Colon (tissue), 2 donors: ENCODE results near the gene NTNG2.
"Not testable (repeated sequence)": the region's sequence is repeated elsewhere in the genome, so short reads cannot be mapped to it uniquely, and the experiment has no call there.

Experiments
- FAIRE-seq: peaks from 2 replicates; lab custom pipeline; 2012; peaks lifted over from hg19 to GRCh38; lab: Jason Lieb, UNC
- donor health status: control.
- donor health status: control.

NTNG2 gene

DNA sequence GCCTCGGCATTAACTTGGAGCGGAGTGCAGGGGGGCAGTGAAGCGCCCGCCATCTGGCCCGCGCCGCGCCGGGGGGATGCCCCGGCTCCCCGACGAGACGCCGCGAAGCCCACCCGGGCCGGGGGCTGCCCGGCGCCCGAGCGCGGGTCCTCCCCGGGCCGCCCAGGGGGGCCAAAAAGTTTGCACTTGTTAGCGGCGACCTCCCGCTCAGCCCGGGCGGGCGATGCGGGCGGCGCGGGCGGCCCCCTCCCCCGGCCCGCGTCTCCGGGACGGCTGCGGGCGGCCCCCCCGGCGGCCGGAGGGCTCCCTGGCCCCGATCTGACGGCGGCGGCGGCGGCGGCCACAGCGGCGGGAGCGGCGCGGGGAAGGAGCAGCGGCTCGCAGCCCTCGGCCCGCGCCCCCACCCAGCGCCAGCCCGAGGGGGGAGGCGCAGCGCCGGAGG lies at the start of gene NTNG2:
TSS of gene NTNG2 (plus strand) at position 316 of the 442 bp plus-strand sequence. CDS start 4,774 bp downstream, outside the sequence.
- no peak for FAIRE-seq

GRCh38 chr9:132114102-132114707 lies 47.7 kb upstream of the NTNG2 start:
- FAIRE-seq, result no peak

DNA sequence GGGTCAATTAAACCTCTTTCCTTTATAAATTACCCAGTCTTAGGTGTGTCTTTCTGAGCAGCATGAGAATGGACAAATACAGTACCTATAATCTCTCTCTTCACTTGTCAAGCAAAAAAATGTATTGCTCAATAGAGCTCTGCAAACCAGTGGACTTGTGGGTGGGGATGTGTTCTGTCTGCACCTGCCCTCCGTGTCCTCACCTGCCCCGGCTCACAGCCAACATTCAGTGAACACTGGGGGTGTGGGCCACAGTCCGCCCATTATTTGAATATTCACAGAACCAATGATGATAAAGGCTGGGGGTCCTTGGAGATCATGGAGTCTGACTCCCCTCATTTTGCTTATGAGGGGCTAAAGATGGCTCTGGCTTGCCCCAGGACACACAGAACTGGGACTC lies 45.3 kb upstream of the NTNG2 start:
- no peak for FAIRE-seq

DNA sequence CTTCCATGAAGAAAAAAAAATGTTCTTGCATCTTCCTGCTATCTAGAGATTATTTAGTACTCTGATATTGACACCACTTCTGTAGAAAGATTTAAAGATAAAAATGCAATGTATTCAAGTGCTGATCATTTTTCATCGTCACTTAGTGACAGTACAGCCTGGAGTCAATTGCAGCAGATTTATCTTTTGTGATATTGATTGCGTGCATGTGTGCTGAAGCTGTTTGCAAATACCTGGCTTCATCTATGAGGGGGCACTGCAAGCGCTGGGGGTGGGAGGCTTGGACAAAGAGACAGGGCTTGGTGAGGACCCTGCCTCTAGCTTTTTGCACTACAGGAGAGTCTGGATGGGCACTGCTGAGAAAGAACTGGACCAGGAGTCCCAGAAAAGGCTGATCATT lies 44.2 kb upstream of the NTNG2 start:
- FAIRE-seq, result no peak

- FAIRE-seq, result no peak
Measured at GRCh38 chr9:132121021-132121420, 40.8 kb upstream of the NTNG2 start.

DNA sequence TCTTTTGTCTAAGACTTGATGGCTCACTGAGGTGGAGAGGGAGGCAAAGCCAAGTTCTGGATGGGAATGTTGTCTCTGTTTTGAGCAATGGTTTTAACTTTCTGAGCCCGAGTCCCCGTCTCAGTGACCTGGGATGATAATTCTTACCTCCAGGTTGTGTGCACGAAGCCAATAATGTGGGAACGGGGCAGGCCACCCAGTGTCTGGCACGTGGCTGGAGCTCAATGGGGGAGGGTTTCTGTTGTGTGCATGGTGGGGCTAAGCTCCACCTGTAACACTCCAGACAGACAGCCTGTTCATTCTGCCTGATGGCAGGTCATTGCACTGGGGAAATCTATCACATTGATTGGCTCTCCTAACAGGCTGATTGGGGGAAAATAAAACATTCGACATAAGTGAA lies 37.1 kb upstream of the NTNG2 start:
- FAIRE-seq, result no peak

GRCh38 chr9:132125361-132125760 lies 36.5 kb upstream of the NTNG2 start:
- FAIRE-seq, result no peak

- no peak for FAIRE-seq
Measured at GRCh38 chr9:132125944-132126679, 35.7 kb upstream of the NTNG2 start.

DNA sequence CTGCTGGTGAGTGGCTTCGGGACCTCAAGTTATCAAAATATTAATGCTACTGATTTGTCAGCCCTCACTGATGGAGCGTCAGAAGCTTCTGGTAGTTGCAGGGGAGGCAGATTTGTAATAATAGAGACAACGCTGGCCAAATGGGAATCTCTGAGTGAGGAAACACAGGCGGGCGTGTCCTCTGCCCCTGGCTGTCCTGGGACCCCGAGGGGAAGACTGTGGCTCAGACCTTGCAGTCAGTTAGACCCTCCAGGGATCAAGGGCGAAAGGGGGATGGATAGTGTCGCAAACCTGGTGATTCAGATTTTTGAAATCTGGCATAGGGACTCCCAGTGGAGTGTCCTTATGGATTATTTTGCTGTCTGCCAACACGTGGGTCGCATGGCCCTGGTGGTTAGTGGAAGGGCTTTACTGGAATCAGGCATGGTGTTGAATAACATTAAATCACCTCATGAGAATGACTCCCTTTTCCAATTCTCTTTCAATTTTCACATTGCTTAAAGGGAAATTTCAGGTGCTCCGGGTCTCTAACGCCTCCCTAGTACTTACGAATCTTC lies 35.1 kb upstream of the NTNG2 start:
- FAIRE-seq, result no peak

GRCh38 chr9:132127888-132128534 lies 33.8 kb upstream of the NTNG2 start:
- no peak for FAIRE-seq

DNA sequence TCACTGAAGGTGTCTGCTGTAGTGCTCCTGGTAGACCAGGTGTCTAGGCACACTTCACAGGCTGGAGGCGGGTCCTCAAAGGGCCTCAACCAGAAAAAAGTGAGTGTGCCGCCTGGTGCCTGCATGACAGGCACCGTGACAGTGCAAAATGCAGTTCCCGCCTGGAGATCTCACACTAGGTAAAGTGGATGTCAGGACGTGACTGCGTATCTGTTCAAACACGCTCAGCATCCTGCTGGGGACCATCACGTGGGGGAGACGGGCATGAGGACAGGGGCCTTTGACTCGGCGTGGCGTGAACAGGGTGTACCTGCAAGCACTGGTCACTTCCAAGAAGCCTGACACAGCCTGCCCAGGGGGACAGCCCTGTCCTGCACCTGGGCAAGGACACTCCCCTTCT lies 32.3 kb upstream of the NTNG2 start:
- no peak for FAIRE-seq

DNA sequence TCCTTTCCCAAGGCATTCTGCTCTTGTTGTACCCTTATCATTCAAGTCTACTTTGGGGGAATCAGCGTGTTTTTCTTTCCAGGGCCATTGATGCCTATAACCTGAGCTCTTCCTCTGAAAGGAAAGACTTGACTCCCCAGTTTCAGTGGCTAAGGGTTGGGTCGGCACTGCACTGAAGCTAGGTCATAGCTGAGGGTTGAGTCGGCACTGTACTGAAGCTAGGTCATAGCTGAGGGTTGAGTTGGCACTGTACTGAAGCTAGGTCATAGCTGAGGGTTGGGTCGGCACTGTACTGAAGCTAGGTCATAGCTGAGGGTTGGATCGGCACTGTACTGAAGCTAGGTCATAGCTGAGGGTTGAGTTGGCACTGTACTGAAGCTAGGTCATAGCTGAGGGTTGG lies 27.8 kb upstream of the NTNG2 start:
- not testable (repeated sequence) for FAIRE-seq

DNA sequence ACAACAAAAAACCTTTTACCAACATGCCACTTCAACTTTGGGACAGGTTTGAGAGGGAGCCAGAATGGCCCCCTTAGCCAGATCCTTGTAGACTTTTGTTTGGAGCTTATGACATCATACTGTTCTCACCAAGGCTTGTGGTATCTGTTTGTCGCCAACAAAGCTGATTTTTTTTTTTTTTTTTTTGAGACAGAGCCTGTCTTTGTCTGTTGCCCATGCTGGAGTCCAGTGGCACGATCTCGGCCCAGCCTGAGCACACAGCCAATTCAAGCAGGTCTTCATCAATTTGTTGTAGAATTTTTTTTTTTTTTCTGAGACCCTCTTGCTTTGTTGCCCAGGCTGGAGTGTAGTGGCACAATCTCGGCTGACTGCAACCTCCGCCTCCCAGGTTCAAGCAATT lies 26.4 kb upstream of the NTNG2 start:
- FAIRE-seq, result no peak

- no peak for FAIRE-seq
Measured at GRCh38 chr9:132136151-132136780, 25.6 kb upstream of the NTNG2 start.

DNA sequence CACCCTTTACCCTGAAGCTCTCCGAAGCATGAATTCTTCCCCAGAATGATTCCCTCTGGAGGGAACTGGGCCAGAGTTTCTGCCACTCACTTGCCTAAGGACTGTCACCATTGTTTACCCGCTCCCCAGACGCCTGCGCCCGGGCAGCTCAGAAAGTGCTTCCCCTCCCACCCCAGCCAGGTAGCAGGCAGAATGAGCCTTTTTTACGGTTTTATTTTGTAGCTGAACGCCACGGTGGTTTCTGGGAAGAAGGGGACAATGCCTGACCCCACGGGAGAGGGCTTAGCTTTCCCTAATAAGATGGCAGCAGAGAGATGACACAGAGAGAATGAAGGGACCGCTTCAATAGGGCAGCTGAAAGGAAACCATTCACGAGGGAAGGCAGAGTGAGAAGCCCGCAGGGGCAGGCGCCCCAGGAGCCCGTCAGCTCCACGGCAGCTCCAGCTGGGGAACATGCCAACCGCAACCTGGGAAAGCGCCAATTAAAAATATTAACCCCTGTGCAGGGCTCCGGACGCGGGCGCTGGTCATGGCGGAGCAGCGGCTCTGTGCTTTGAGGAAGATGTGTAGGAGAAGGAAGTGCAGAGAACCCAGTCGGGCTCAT lies 20.4 kb upstream of the NTNG2 start:
- no peak for FAIRE-seq

DNA sequence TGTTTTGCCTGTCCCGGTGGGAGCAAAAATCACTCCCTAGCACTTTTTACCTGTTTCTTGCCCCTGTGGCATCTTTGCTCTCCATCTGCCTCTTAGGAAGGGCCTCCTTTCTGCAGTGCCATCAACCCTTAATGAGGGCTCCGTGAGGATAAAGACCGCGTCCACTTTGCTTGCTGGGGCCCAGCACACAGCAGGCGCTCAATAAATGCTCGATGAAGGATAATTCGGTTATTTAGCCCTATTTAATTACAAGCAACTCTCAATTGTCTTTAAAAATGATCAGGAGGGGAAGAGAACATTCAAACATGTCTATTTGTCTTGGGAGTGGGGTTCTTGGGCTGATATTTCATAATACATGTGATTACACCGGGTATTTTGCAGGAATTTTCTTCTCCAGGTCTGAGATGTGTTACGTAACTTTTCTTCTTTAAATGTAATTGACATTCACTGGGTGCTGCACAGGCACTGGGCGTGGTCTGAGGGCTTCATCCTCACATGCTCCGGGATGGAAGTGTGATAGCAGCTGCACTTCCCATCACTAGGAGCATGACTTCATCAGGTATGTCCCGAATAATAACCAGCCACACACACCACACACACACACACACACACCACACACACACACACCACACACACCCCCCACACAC lies 19.8 kb upstream of the NTNG2 start:
- no peak for FAIRE-seq

GRCh38 chr9:132142924-132143323 lies 18.9 kb upstream of the NTNG2 start:
- no peak for FAIRE-seq

DNA sequence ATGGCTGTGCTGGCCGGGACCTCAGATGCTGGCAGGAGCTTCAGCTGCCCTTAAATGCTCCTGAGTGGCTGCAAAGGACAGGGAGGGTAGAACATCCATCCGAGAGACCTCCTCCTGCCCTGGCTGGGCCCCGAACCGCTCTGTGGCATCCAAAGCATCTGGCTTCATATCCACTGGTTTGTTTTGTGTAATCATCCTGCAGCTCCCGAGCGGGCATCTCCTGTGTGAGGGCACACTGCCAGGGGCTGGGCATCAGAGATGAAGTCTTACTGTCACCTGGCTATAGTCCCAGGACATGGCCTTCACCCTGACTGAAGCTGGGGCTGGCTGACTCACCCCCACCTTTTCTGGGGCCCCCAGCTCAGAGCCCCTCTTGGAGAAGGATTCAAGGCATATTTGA lies 18.5 kb upstream of the NTNG2 start:
- FAIRE-seq, result no peak

DNA sequence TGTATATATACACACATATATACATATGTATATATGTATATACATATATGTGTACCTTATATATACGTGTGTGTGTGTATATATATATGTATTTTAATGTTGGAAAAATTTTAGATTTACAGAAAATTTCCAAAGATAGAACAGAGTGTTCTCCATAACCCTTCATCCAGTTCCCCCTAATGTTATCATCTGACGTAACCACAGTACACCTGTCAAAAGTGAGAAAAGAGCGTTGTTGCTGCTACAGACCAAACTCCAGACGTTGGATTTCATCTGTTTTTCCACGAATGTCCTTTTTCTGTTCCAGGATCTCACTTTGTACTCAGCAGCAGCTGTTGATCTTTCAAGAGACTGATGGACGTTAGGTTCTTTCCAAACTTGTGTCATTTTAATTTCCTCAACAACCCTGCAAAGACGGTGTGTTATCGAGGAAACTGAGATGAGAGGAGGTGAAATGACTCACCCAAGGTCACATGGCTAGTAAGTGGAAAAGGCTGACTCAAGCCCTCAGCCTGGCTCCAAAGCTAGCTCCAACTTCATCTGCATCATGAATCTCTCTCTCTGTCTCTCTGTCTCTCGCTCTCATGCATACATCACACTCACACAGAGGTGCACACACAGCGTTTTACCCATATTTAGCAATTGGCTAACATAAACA lies 17.0 kb upstream of the NTNG2 start:
- no peak for FAIRE-seq

DNA sequence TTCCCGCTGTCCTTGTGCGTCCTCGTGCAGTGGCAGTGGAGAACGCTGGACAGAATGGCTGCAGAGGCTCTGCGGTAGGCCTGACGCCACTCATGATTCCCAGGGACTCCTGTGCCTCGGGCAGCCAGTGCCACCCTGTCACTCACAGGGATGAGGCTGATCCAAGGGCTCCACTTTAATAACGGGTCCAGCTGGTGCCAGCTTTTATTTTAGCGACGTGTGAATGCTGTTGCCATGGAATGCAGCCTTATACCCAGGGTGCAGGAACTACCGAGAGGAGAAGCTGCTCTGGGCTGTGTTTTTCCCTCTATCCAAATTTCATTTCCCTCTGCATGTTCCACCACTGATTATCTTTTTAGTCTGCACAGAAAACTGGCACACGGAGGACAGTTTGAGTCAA lies 15.8 kb upstream of the NTNG2 start:
- no peak for FAIRE-seq

DNA sequence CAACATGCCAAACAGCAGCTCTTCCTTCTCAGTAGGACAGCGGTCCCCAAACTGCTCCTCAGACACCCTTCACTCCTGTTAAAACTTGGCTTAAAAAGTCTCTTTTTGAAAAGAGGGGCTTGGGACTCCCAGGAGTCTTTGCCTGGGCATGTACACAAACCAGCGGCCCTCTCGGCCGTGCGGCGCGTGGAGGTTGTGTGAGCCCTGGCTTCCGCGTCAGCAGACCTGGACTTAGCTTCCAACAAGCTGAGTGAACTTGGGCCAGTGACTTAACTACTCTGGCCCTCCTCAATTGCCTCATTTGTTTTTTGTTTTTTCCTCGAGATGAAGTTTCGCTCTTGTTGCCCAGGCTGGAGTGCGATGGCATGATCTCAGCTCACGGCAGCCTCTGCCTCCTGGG lies 15.3 kb upstream of the NTNG2 start:
- no peak for FAIRE-seq
